ENCODE measurements around the gene COPG2. TPM values are rescaled to one million over a fixed set of nuclear protein-coding genes. Genes with fewer than 3 reads are reported as not detected.
"Not testable (repeated sequence)": the region's sequence is repeated elsewhere in the genome, so short reads cannot be mapped to it uniquely, and the experiment has no call there.

Gene COPG2
- total and polyA plus RNA-seq, 5 donors from 2014 or later: 1.1 to 6.1 (median 1.7) TPM

DNA sequence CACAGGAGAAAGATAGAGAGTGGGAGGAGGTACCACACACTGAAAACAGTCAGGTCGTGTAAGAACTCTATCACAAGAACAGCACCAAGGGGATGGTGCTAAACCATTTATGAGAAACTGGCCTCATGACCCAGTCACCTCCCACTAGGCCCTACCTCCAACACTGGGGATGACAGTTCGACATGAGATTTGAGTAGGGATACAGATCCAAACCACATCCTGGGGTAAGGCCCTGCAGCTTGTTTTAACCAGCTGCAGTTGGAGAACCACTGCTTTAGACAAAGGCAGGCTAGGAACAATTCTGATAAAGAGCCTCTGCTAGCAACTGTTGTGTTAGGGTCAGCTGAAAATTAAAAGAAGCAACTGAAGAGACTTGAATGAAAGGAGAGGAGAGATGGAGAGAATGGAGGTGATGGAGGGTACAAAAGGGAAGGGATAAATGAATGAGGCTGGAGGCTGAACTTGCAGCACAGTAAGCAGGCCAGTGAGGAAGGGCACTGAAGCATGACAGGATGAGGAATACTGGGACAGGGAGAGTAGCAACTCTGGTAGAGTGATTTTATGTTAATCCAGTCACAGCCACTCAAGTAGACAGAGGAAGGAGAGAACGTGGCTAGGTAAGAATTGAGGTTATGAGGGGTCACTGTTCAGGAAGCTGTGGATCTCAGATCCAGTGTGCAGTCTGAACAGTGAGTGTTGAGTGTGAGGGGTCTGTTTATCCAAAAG lies 153.1 kb downstream of the COPG2 start:
- no peaks in the 10 kb centered on the region for H3K4me1 Mint-ChIP-seq
- Histone ChIP-seq H3K4me3 (ENCODE audit: low read depth, low read length) (no peak overlapping the region), H3K27ac (ENCODE audit: insufficient read depth, low read length, poor library complexity, severe bottlenecking) (no peak overlapping the region), H3K9me3 (ENCODE audit: control insufficient read depth in 2 of 2, low read length in 2 of 2) (no peaks in the 10 kb centered on the region), H3K27me3 (ENCODE audit: control insufficient read depth, insufficient read depth, low read length) (no peaks in the 10 kb centered on the region), H3K36me3 (ENCODE audit: control insufficient read depth, insufficient read depth, low read length) (no peaks in the 10 kb centered on the region), H3K4me1 (ENCODE audit: control insufficient read depth, insufficient read depth, low read length, poor library complexity, severe bottlenecking) (no peaks in the 10 kb centered on the region)
- DNase-seq (no peak), ATAC-seq (ENCODE audit: low read depth in 2 of 2) (no peak)
- H3K4me3 Mint-ChIP-seq: no peak overlapping the region
- no peaks in the 10 kb centered on the region for H3K9me3 Mint-ChIP-seq
- no peaks in the 10 kb centered on the region for H3K27me3 Mint-ChIP-seq
- no peak overlapping the region for H3K27ac Mint-ChIP-seq
- H3K36me3 Mint-ChIP-seq: no peaks in the 10 kb centered on the region

DNA sequence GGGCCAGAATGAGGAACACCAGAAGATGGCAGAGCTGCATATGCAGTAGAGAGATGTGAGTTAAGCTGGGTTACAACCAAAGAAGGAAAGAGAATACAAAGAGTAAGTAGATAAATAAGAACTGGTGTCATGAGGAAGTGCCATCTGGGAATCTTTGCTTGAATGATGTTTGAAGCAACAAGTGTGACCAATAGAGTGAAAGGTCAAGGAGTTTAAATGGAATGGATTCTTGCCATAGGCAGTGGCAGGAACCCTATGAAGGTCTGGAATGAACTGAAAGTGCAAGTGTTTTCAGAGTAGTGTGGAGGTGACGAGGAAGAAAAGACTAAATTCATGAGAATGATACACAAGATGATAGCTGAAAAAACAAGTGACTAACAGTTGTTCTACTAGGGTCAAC lies 155.1 kb downstream of the COPG2 start:
- H3K36me3 Mint-ChIP-seq: peaks cover 3% of the 10 kb centered on the region

DNA sequence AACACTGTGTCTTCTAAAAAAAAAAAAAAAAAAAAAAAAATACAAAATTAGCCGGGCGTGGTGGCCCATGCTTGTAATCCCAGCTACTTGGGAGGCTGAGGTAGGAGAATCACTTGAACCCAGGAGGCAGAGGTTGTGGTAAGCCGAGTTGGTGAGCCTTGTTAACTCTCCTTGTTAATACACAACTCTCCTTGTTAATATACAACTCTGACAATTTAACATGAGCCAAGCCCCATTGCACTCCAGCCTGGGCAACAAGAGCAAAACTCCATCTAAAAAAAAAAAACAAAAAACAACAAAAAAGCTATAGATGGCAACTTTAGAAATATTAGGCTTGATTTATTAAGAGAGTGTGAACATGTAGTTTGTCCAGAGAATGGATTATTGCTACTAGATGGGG lies 156.5 kb downstream of the COPG2 start:
- DNase-seq; H3K27ac Mint-ChIP-seq; H3K4me1 Mint-ChIP-seq; H3K27me3 ChIP-seq (ENCODE audit: control insufficient read depth, insufficient read depth, low read length); H3K4me3 Mint-ChIP-seq; H3K27me3 Mint-ChIP-seq; ATAC-seq (ENCODE audit: low read depth in 2 of 2); H3K4me3 ChIP-seq (ENCODE audit: low read depth, low read length); H3K4me1 ChIP-seq (ENCODE audit: control insufficient read depth, insufficient read depth, low read length, poor library complexity, severe bottlenecking); H3K9me3 ChIP-seq (ENCODE audit: control insufficient read depth in 2 of 2, low read length in 2 of 2); H3K9me3 Mint-ChIP-seq; H3K27ac ChIP-seq (ENCODE audit: insufficient read depth, low read length, poor library complexity, severe bottlenecking): not testable (repeated sequence)
- H3K36me3 Mint-ChIP-seq: peaks cover 14% of the 10 kb centered on the region
- peaks cover 15% of the 10 kb centered on the region for H3K36me3 ChIP-seq (ENCODE audit: control insufficient read depth, insufficient read depth, low read length)

More for the DNA sequence above, 155.1 kb downstream of the COPG2 start:
- H3K4me3 Mint-ChIP-seq: no peak overlapping the region
- ATAC-seq (ENCODE audit: low read depth in 2 of 2): no peak
- H3K9me3 Mint-ChIP-seq: no peaks in the 10 kb centered on the region
- H3K27ac Mint-ChIP-seq: no peak overlapping the region
- no peaks in the 10 kb centered on the region for H3K9me3 ChIP-seq (ENCODE audit: control insufficient read depth in 2 of 2, low read length in 2 of 2)
- H3K4me1 ChIP-seq (ENCODE audit: control insufficient read depth, insufficient read depth, low read length, poor library complexity, severe bottlenecking): no peaks in the 10 kb centered on the region
- H3K27me3 ChIP-seq (ENCODE audit: control insufficient read depth, insufficient read depth, low read length): no peaks in the 10 kb centered on the region
- no peak overlapping the region for H3K27ac ChIP-seq (ENCODE audit: insufficient read depth, low read length, poor library complexity, severe bottlenecking)
- no peaks in the 10 kb centered on the region for H3K27me3 Mint-ChIP-seq
- H3K4me1 Mint-ChIP-seq: no peaks in the 10 kb centered on the region
- H3K36me3 ChIP-seq (ENCODE audit: control insufficient read depth, insufficient read depth, low read length): peaks cover under 1% of the 10 kb centered on the region
- no peak for DNase-seq
- no peak overlapping the region for H3K4me3 ChIP-seq (ENCODE audit: low read depth, low read length)

DNA sequence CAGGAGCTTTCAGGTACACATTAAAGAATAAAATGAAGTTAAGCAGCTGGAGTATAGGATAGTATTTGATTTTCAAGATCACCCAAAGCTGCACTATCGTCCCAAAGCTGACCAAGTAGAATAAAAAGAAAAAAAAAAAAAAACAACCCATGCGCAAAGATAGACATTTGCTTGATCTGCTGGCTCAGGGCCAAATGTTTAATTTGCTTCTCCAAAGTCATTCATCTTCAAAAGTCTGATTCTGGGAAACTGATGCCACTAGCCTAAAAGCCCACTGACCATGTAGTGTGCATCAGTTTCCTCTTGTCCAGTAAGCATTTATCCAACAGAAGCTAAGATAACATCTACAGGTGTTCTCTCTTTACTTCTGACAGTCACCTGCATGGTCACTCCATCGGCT lies 162.2 kb downstream of the COPG2 start:
- H3K27ac Mint-ChIP-seq: no peak overlapping the region
- H3K4me3 ChIP-seq (ENCODE audit: low read depth, low read length): no peak overlapping the region
- peaks cover 19% of the 10 kb centered on the region for H3K36me3 ChIP-seq (ENCODE audit: control insufficient read depth, insufficient read depth, low read length)
- no peaks in the 10 kb centered on the region for H3K9me3 ChIP-seq (ENCODE audit: control insufficient read depth in 2 of 2, low read length in 2 of 2)
- H3K27me3 ChIP-seq (ENCODE audit: control insufficient read depth, insufficient read depth, low read length): no peaks in the 10 kb centered on the region
- H3K4me1 ChIP-seq (ENCODE audit: control insufficient read depth, insufficient read depth, low read length, poor library complexity, severe bottlenecking): no peaks in the 10 kb centered on the region
- DNase-seq: no peak
- ATAC-seq (ENCODE audit: low read depth in 2 of 2): no peak
- H3K4me1 Mint-ChIP-seq: no peaks in the 10 kb centered on the region
- no peak overlapping the region for H3K27ac ChIP-seq (ENCODE audit: insufficient read depth, low read length, poor library complexity, severe bottlenecking)
- H3K36me3 Mint-ChIP-seq: peaks cover 31% of the 10 kb centered on the region
- H3K27me3 Mint-ChIP-seq: no peaks in the 10 kb centered on the region
- no peak overlapping the region for H3K4me3 Mint-ChIP-seq
- no peaks in the 10 kb centered on the region for H3K9me3 Mint-ChIP-seq

DNA sequence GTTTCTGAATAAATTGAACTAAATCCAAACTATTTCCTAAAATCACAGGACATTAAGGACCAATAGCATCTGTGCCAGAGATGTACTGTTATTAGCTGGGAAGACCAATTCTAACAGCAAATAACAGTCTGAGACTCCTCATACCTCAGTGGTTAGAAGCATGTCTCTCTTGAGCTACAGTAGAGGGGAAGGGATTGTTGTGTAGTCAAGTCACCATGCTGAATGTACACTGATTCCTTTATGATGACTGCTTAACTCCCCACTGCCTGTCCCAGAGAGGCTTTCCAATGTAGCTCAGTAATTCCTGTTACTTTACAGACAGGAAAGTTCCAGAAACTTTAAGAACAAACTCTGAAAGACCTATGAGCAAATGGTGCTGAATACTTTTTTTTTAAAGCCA lies 162.8 kb downstream of the COPG2 start:
- Mint-ChIP-seq H3K27ac (no peak overlapping the region), H3K4me1 (no peaks in the 10 kb centered on the region), H3K4me3 (no peak overlapping the region), H3K27me3 (no peaks in the 10 kb centered on the region), H3K36me3 (peaks cover 31% of the 10 kb centered on the region), H3K9me3 (no peaks in the 10 kb centered on the region)
- Histone ChIP-seq H3K27ac (ENCODE audit: insufficient read depth, low read length, poor library complexity, severe bottlenecking) (no peak overlapping the region), H3K36me3 (ENCODE audit: control insufficient read depth, insufficient read depth, low read length) (peaks cover 19% of the 10 kb centered on the region), H3K4me3 (ENCODE audit: low read depth, low read length) (no peak overlapping the region), H3K9me3 (ENCODE audit: control insufficient read depth in 2 of 2, low read length in 2 of 2) (no peaks in the 10 kb centered on the region), H3K4me1 (ENCODE audit: control insufficient read depth, insufficient read depth, low read length, poor library complexity, severe bottlenecking) (no peaks in the 10 kb centered on the region), H3K27me3 (ENCODE audit: control insufficient read depth, insufficient read depth, low read length) (no peaks in the 10 kb centered on the region)
- DNase-seq (no peak), ATAC-seq (ENCODE audit: low read depth in 2 of 2) (no peak)

DNA sequence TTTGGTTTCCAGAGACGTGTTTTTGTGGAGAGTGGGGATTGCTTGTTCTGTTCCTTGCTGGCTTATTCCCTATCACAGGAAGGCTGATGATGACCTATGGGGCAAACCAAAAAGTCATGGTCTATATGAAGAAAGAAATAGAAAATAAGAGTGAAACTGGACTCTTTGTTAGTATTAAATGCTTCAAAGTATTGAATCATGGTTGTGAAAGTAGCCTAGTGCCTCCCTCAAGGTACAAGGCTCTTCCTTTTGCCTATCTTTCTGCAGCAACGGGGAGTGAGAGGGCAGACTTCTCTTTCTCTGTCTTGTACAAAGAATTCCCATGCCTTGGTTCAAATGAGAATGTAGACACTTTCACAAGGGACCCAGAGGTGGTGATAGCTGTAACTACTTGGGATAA lies 167.6 kb downstream of the COPG2 start:
- no peaks in the 10 kb centered on the region for H3K4me1 ChIP-seq (ENCODE audit: control insufficient read depth, insufficient read depth, low read length, poor library complexity, severe bottlenecking)
- H3K27me3 ChIP-seq (ENCODE audit: control insufficient read depth, insufficient read depth, low read length): no peaks in the 10 kb centered on the region
- H3K27ac ChIP-seq (ENCODE audit: insufficient read depth, low read length, poor library complexity, severe bottlenecking): no peak overlapping the region
- H3K9me3 ChIP-seq (ENCODE audit: control insufficient read depth in 2 of 2, low read length in 2 of 2): no peaks in the 10 kb centered on the region
- ATAC-seq (ENCODE audit: low read depth in 2 of 2): no peak
- peaks cover 12% of the 10 kb centered on the region for H3K36me3 Mint-ChIP-seq
- peaks cover 2% of the 10 kb centered on the region for H3K36me3 ChIP-seq (ENCODE audit: control insufficient read depth, insufficient read depth, low read length)
- no peaks in the 10 kb centered on the region for H3K9me3 Mint-ChIP-seq
- DNase-seq: no peak
- peak overlapping the region in 1 of 3 donors; percentile 11 for H3K27ac Mint-ChIP-seq
- no peak overlapping the region for H3K4me3 ChIP-seq (ENCODE audit: low read depth, low read length)
- H3K4me1 Mint-ChIP-seq: no peaks in the 10 kb centered on the region
- H3K27me3 Mint-ChIP-seq: peaks cover 7% of the 10 kb centered on the region
- H3K4me3 Mint-ChIP-seq: no peak overlapping the region

DNA sequence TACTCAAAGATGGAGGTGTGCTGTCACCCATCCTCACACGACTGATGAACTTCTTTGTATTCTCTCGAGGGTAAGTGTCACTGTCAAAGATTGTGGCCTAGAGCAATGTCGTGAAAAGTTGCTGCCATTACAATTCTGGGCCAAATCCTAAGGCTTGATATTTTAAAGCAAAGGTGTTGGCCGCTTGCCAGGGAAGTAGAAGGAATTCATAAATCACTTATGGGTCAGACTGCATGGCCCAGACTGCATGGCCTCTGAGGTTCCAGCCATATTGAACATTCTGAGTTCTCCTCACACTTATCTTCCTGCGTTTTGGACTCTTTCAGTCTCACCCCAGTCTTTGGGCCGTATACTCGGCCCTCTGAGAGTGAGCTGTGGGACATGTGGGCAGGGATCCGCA lies 168.1 kb downstream of the COPG2 start:
- Histone ChIP-seq H3K4me1 (ENCODE audit: control insufficient read depth, insufficient read depth, low read length, poor library complexity, severe bottlenecking) (no peaks in the 10 kb centered on the region), H3K4me3 (ENCODE audit: low read depth, low read length) (no peak overlapping the region), H3K36me3 (ENCODE audit: control insufficient read depth, insufficient read depth, low read length) (peaks cover 2% of the 10 kb centered on the region), H3K9me3 (ENCODE audit: control insufficient read depth in 2 of 2, low read length in 2 of 2) (no peaks in the 10 kb centered on the region), H3K27ac (ENCODE audit: insufficient read depth, low read length, poor library complexity, severe bottlenecking) (no peak overlapping the region), H3K27me3 (ENCODE audit: control insufficient read depth, insufficient read depth, low read length) (no peaks in the 10 kb centered on the region)
- Mint-ChIP-seq H3K9me3 (no peaks in the 10 kb centered on the region), H3K27me3 (peaks cover 12% of the 10 kb centered on the region), H3K36me3 (peaks cover 12% of the 10 kb centered on the region), H3K4me1 (no peaks in the 10 kb centered on the region), H3K27ac (no peak overlapping the region), H3K4me3 (no peak overlapping the region)
- DNase-seq (no peak), ATAC-seq (ENCODE audit: low read depth in 2 of 2) (no peak)

DNA sequence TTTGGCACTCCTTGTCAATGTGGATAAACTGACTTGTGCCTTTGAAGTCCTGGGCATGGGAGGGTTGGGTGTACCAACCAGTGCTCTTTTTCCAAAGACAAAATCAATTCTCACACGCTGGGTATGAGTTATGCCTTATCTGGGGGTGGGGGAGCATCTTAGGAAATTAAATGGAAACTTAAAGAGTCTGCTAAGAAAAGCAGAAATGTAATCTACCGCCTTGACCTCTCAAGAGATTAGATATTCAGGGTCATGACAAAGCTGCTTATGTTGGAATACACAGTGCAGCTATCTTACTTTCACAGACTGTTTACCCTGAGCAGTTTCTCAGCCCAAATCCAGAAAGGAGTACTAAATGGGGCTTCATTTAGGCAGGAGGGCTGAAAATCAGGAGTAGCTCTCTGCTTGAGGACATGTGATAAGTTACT lies 174.1 kb downstream of the COPG2 start:
- Mint-ChIP-seq H3K36me3 (no peaks in the 10 kb centered on the region), H3K27me3 (peaks cover 56% of the 10 kb centered on the region), H3K9me3 (peaks cover 0 to 2% (median 0%) of the 10 kb centered on the region in 7 donors), H3K27ac (no peak overlapping the region), H3K4me1 (peaks cover 0 to 14% (median 0%) of the 10 kb centered on the region in 4 donors), H3K4me3 (no peak overlapping the region)
- no peak overlapping the region for H3K27ac ChIP-seq (ENCODE audit: insufficient read depth, low read length, poor library complexity, severe bottlenecking)
- peaks cover 7% of the 10 kb centered on the region for H3K27me3 ChIP-seq (ENCODE audit: control insufficient read depth, insufficient read depth, low read length)
- H3K9me3 ChIP-seq (ENCODE audit: control insufficient read depth in 2 of 2, low read length in 2 of 2): no peaks in the 10 kb centered on the region
- ATAC-seq (ENCODE audit: low read depth in 2 of 2) (no peak), DNase-seq (no peak)
- H3K4me3 ChIP-seq (ENCODE audit: low read depth, low read length): no peak overlapping the region
- peaks cover 19% of the 10 kb centered on the region for H3K4me1 ChIP-seq (ENCODE audit: control insufficient read depth, insufficient read depth, low read length, poor library complexity, severe bottlenecking)
- H3K36me3 ChIP-seq (ENCODE audit: control insufficient read depth, insufficient read depth, low read length): no peaks in the 10 kb centered on the region

Data from CD4-positive, CD25-positive, alpha-beta regulatory T cell (primary cell).